Duodenal mucosa (tissue), 2 donors: Measurements from ENCODE around the gene UFD1.

Experiments used
- H3K27ac ChIP-seq: one replicate; pipeline ENCODE4 v1.7.0; 2013; ENCODE audit warnings: low read depth, low read length
- H3K27me3 ChIP-seq, 2 donors: one replicate each; pipeline ENCODE4 v1.7.0; 2013; ENCODE audit warnings: low read length in 2 of 2, control low read depth in 1 of 2; ENCODE audit not compliant: insufficient read depth in 2 of 2, control insufficient read depth in 1 of 2
- H3K36me3 ChIP-seq, 2 donors: one replicate each; pipeline ENCODE4 v1.7.0; 2013; ENCODE audit warnings: low read length in 2 of 2, control low read depth in 1 of 2; ENCODE audit not compliant: insufficient read depth in 2 of 2, control insufficient read depth in 1 of 2
- H3K4me1 ChIP-seq, 2 donors: one replicate each; pipeline ENCODE4 v1.7.0; 2013; ENCODE audit warnings: low read length in 2 of 2, control low read depth in 1 of 2; ENCODE audit not compliant: insufficient read depth in 2 of 2, control insufficient read depth in 1 of 2
- H3K4me3 ChIP-seq, 2 donors: one replicate each; pipeline ENCODE4 v1.7.0; 2013; ENCODE audit warnings: low read length in 2 of 2, low read depth in 1 of 2
- H3K9ac ChIP-seq, 2 donors: one replicate each; pipeline ENCODE4 v1.7.0; 2013; ENCODE audit warnings: low read length in 2 of 2, low read depth in 1 of 2
- H3K9me3 ChIP-seq, 2 donors: one replicate each; pipeline ENCODE4 v1.7.0; 2013; ENCODE audit warnings: low read length in 2 of 2, control low read depth in 1 of 2; ENCODE audit not compliant: control insufficient read depth in 1 of 2

The UFD1 gene

DNA sequence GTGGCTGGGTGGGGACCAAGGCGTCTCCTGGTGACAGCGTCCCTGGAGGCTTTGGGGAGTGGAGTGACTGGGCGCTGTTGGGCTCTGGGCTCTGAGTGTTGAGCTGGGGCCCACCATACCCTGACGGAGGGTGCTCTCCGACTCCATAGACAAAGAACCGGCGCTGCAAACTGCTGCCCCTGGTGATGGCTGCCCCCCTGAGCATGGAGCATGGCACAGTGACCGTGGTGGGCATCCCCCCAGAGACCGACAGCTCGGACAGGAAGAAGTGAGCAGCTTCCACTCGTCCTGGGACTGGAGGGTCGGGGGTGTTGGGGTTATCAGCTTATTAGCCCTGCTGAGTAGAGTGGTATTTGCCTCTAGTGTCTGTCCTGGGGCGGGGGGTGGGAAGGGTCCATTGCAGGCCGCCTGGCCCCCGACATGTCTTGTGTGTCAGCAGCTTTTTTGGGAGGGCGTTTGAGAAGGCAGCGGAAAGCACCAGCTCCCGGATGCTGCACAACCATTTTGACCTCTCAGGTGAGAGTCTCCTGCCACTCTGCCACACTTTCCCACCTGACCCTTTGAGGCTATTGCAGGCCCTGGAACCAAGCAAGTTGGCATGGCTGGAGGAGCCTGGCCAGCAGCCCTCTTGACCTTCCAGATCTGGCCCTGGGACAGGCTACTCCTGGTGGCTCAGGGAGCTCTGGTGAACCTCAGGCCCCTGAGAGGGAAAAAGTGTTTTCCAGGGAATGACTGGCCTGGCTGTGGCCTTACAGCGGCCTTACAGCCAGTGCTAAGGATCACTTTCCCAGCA is 37.6 kb upstream of the UFD1 start:
- Histone ChIP-seq H3K27ac (no peak overlapping the region), H3K36me3 (peaks cover 0 to 7% of the 10 kb centered on the region in 2 donors), H3K4me3 (no peak overlapping the region), H3K27me3 (no peaks in the 10 kb centered on the region), H3K9ac (no peak overlapping the region), H3K9me3 (no peaks in the 10 kb centered on the region), H3K4me1 (no peaks in the 10 kb centered on the region)

DNA sequence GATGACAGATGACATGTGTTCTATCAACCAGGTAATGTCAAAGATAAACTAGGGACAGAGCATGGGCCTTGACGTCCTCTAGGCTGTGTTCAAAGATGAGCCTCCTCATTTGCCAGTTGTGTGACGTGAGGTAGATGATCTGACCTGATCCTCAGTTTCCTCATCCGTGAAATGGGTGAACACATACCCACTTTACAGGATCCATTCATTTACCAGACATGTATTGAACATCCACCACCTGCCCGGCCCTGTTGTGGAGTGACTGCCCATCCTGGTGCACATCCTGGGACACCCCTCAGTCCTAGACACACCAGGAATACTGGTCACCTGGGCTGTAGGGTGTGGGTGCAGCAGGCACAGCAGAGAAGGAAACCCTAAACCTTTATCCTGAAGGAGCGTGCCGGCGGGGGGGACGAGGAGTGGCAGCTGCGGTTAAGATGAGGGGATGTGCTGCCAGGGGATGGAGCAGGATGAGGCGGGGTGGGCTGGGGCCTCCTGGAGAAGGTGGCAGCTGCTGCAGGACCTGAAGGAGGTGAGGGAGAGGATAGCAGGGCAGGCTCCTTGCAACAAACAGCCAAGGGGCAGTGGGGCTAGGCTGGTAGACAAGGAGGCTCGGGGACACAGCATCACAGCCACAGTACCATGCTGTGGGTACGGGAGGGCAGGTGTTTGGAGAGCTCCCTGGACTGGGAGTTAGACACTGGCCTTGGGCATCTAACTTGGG is 36.8 kb upstream of the UFD1 start:
- H3K27me3 ChIP-seq = no peaks in the 10 kb centered on the region
- H3K4me3 ChIP-seq = no peak overlapping the region
- no peak overlapping the region for H3K27ac ChIP-seq
- no peaks in the 10 kb centered on the region for H3K9me3 ChIP-seq
- peaks cover 0 to 7% of the 10 kb centered on the region in 2 donors for H3K36me3 ChIP-seq
- no peaks in the 10 kb centered on the region for H3K4me1 ChIP-seq
- H3K9ac ChIP-seq = no peak overlapping the region

- Histone ChIP-seq H3K27me3 (no peaks in the 10 kb centered on the region), H3K27ac (no peak overlapping the region), H3K4me3 (no peak overlapping the region), H3K4me1 (no peaks in the 10 kb centered on the region), H3K9ac (no peak overlapping the region), H3K9me3 (no peaks in the 10 kb centered on the region), H3K36me3 (peaks cover 0 to 7% of the 10 kb centered on the region in 2 donors)
These were observed 36.0 kb upstream of the UFD1 start for GRCh38 chr22:19514831-19515565.

DNA sequence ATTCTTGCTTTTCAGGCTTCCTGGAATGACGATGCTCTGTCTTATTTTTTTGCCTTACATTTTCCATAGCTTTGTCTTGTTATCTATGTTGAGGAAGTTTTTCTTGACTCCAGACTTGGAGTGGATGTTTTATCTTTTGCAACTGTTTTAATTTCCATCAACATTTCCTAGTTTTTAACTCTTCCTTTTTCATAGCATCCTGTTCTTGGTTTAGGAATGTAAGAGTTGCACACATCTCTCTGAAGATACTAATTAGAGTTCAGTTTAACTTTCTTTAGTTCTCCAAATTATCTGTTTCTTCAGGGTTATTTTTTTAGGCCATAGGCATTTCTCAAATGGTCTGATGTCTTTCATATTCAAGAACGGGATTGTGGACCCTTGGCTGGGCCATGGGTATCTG is 34.8 kb upstream of the UFD1 start:
- Histone ChIP-seq H3K4me1 (no peaks in the 10 kb centered on the region), H3K36me3 (peaks cover 0 to 7% of the 10 kb centered on the region in 2 donors), H3K27ac (no peak overlapping the region), H3K27me3 (no peaks in the 10 kb centered on the region), H3K9ac (no peak overlapping the region), H3K9me3 (no peaks in the 10 kb centered on the region), H3K4me3 (no peak overlapping the region)

DNA sequence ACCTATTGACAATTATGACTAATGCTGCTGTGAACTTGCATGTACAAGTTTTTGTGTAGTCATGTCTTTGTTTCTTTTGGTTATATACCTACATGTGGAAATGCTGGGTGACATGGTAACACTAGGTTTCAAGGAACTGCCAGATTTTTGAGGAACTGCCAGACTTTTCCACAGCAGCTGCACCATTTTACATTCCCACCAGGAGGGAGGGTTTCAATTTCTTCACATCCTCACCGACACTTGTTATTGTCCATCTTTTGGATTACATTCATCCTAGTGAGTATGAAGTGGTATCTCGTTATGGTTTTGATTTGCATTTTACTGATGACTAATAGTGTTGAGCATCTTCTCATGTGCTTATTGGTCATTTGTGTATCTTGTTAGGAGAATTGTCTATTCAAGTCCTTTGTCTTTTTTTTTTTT is 31.9 kb upstream of the UFD1 start:
- peaks cover 0 to 7% of the 10 kb centered on the region in 2 donors for H3K36me3 ChIP-seq
- no peak overlapping the region for H3K4me3 ChIP-seq

GRCh38 chr22:19509923-19510322 is 30.9 kb upstream of the UFD1 start:
- no peak overlapping the region for H3K27ac ChIP-seq
- no peaks in the 10 kb centered on the region for H3K27me3 ChIP-seq
- no peak overlapping the region for H3K9ac ChIP-seq
- no peaks in the 10 kb centered on the region for H3K4me1 ChIP-seq
- H3K36me3 ChIP-seq = peaks cover 0 to 7% of the 10 kb centered on the region in 2 donors
- no peak overlapping the region for H3K4me3 ChIP-seq
- no peaks in the 10 kb centered on the region for H3K9me3 ChIP-seq

More for the DNA sequence above, 31.9 kb upstream of the UFD1 start:
- Histone ChIP-seq H3K4me1 (no peaks in the 10 kb centered on the region), H3K27ac (no peak overlapping the region), H3K27me3 (no peaks in the 10 kb centered on the region), H3K9ac (no peak overlapping the region), H3K9me3 (no peaks in the 10 kb centered on the region)

GRCh38 chr22:19509191-19509590 is 30.2 kb upstream of the UFD1 start:
- Histone ChIP-seq H3K36me3 (peaks cover 0 to 1% of the 10 kb centered on the region in 2 donors), H3K4me1 (no peaks in the 10 kb centered on the region), H3K4me3 (no peak overlapping the region)

DNA sequence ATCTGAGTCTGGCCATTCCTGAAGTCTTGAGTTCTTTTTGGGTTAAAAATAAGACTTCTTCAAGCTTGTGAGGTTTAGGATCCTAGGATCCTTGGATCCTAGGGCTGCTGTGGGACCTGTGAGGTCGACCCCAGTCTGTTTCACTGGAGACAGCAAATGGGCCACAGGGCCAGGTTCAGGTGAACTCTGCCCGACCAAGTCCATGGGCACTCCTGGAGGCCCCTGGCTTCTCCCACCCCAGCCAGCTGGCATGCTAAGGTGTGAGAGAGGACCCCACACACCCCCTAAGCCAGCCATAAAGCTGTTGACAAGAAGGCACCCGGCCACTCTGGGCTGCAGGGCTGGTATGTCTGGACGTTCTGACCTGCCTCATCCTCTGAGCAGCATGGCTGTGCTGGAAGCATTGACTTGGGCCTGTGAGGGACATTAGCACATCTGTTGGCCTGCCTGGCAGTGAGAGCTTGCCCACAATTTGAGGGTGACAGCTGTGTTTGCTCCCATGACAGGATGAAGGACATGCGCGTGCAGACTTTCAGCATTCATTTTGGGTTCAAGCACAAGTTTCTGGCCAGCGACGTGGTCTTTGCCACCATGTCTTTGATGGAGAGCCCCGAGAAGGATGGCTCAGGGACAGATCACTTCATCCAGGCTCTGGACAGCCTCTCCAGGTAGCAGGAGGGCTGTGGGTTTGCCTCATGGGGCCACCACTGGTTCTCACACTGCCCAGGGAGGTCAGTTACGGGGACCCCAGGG is 29.2 kb upstream of the UFD1 start:
- no peaks in the 10 kb centered on the region for H3K9me3 ChIP-seq
- H3K4me3 ChIP-seq = no peak overlapping the region
- no peak overlapping the region for H3K9ac ChIP-seq
- no peak overlapping the region for H3K27ac ChIP-seq
- H3K27me3 ChIP-seq = no peaks in the 10 kb centered on the region
- H3K4me1 ChIP-seq = no peaks in the 10 kb centered on the region
- no peaks in the 10 kb centered on the region for H3K36me3 ChIP-seq

More at GRCh38 chr22:19509191-19509590, 30.2 kb upstream of the UFD1 start:
- Histone ChIP-seq H3K9ac (no peak overlapping the region), H3K27me3 (no peaks in the 10 kb centered on the region), H3K9me3 (no peaks in the 10 kb centered on the region), H3K27ac (no peak overlapping the region)

GRCh38 chr22:19507534-19507861 is 28.5 kb upstream of the UFD1 start:
- H3K36me3 ChIP-seq = no peaks in the 10 kb centered on the region

More at GRCh38 chr22:19507534-19507861, 28.5 kb upstream of the UFD1 start:
- H3K4me3 ChIP-seq = no peak overlapping the region
- no peak overlapping the region for H3K9ac ChIP-seq
- H3K27ac ChIP-seq = no peak overlapping the region
- no peaks in the 10 kb centered on the region for H3K27me3 ChIP-seq
- H3K9me3 ChIP-seq = no peaks in the 10 kb centered on the region
- H3K4me1 ChIP-seq = no peaks in the 10 kb centered on the region
